GM12864 (cell line): ENCODE data around the gene FOXO1.

Experiments used
- DNase-seq: peaks from one replicate; pipeline ENCODE4 v3.0.0-alpha.2; 2011; ENCODE audit warnings: low read depth
- H3K4me3 ChIP-seq: 2 replicates; pipeline ENCODE4 v1.5.1; 2011; ENCODE audit warnings: mild to moderate bottlenecking, low read depth, low read length, control low read depth
- TF ChIP-seq, protein P1 (sequence below): IDR thresholded peaks from 2 replicates; pipeline ENCODE4 v1.5.1; 2011; ENCODE audit warnings: low read depth, mild to moderate bottlenecking, moderate library complexity, low read length, control low read depth, inconsistent platforms; ENCODE audit errors: missing control alignments

Gene FOXO1

DNA sequence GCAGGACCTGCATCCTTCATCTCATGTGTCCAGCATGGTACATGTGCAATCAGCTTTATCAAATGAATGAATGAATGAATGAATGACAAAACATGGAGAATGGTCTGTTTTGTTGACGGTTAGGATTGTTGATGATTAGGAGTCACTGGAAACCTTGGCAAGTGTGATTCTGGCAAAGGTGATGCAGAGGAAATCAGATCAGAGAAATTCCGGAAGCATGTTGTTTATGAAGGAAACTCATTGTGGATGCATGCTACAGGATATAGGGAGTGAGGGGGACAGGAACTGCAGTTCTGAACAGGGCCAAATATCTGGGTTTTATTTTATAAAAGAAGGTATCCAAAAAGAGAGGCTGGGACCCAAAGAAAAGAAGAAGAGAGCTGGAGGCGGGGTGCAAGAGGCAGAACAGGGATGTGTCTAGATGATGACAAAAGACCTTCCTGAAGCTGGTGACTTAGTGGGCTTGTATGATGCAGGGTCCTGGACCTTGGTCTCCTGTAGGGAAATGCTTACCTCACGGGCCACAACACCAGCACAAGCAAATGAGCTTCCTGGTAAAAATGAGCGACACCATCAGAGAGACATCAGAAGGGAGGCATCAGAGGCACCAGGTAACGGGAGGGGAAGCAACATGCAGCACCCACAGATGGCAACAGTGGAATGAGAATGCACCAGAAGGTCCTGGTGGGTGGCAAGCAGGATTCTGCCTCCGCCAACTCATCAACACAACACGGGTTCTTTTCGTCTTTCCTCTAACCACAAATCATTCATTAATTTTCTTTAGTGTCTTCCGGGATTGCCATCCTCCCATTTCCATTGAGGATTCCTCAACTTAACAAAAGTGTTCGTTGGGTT lies 159.6 kb downstream of the FOXO1 start:
- TF ChIP-seq, protein P1, sequence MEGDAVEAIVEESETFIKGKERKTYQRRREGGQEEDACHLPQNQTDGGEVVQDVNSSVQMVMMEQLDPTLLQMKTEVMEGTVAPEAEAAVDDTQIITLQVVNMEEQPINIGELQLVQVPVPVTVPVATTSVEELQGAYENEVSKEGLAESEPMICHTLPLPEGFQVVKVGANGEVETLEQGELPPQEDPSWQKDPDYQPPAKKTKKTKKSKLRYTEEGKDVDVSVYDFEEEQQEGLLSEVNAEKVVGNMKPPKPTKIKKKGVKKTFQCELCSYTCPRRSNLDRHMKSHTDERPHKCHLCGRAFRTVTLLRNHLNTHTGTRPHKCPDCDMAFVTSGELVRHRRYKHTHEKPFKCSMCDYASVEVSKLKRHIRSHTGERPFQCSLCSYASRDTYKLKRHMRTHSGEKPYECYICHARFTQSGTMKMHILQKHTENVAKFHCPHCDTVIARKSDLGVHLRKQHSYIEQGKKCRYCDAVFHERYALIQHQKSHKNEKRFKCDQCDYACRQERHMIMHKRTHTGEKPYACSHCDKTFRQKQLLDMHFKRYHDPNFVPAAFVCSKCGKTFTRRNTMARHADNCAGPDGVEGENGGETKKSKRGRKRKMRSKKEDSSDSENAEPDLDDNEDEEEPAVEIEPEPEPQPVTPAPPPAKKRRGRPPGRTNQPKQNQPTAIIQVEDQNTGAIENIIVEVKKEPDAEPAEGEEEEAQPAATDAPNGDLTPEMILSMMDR: no peak
- DNase-seq: no peak
- H3K4me3 ChIP-seq: no peak overlapping the region
